Fibroblast of lung (primary cell): Measurements from ENCODE around the gene NR2C2. TPM values are rescaled to one million over a fixed set of nuclear protein-coding genes. Genes with fewer than 3 reads are reported as not detected.

ENCODE experiments used
- DNase-seq, 2 donors: peaks; one replicate each; pipeline versions ENCODE4 v3.0.0 to v3.0.0-alpha.2; 2010; ENCODE audit warnings: low read depth in 2 of 2
- H2AFZ ChIP-seq: 2 replicates; pipeline ENCODE4 v1.5.1; 2012; ENCODE audit warnings: low read length, control low read depth, inconsistent platforms
- H3K27ac ChIP-seq: 2 replicates; pipeline ENCODE4 v1.5.1; 2011; ENCODE audit warnings: low read length, control low read depth; ENCODE audit not compliant: insufficient read depth
- H3K27me3 ChIP-seq: 2 replicates; pipeline ENCODE4 v1.5.1; 2011; ENCODE audit warnings: mild to moderate bottlenecking, low read length; ENCODE audit not compliant: control insufficient read depth, insufficient read depth
- H3K36me3 ChIP-seq: 2 replicates; pipeline ENCODE4 v1.5.1; 2011; ENCODE audit warnings: low read length; ENCODE audit not compliant: control insufficient read depth, insufficient read depth
- H3K4me1 ChIP-seq: 2 replicates; pipeline ENCODE4 v1.5.1; 2011; ENCODE audit warnings: low read length; ENCODE audit not compliant: control insufficient read depth, insufficient read depth; ENCODE audit errors: extremely low read depth
- H3K4me2 ChIP-seq: 2 replicates; pipeline ENCODE4 v1.5.1; 2011; ENCODE audit warnings: low read length, control low read depth; ENCODE audit not compliant: insufficient read depth; ENCODE audit errors: extremely low read depth
- H3K4me3 ChIP-seq, 4 experiments: fragments of 200-600 bp in 1 of 4; sonication (generic) in 1 of 4; replicated peaks in 1 of 4; 2 replicates each; pipeline ENCODE4 v1.5.1; 2011 to 2016; ENCODE audit warnings: low read length in 4 of 4, low read depth in 3 of 4, mild to moderate bottlenecking in 3 of 4, control low read depth in 2 of 4, inconsistent platforms in 1 of 4, mixed read lengths in 1 of 4; ENCODE audit not compliant: insufficient read depth in 1 of 4; ENCODE audit errors: control extremely low read depth in 1 of 4
- H3K79me2 ChIP-seq: 2 replicates; pipeline ENCODE4 v1.5.1; 2012; ENCODE audit warnings: mild to moderate bottlenecking, low read length, inconsistent platforms; ENCODE audit not compliant: control insufficient read depth, insufficient read depth
- H3K9ac ChIP-seq: 2 replicates; pipeline ENCODE4 v1.5.1; 2011; ENCODE audit warnings: mild to moderate bottlenecking, low read length, control low read depth; ENCODE audit not compliant: insufficient read depth
- H3K9me3 ChIP-seq: 2 replicates; pipeline ENCODE4 v1.5.1; 2012; ENCODE audit warnings: low read depth, low read length; ENCODE audit not compliant: control insufficient read depth, insufficient read depth
- H4K20me1 ChIP-seq: 2 replicates; pipeline ENCODE4 v1.5.1; 2011; ENCODE audit warnings: low read length; ENCODE audit not compliant: control insufficient read depth, insufficient read depth; ENCODE audit errors: extremely low read depth
- CTCF ChIP-seq, 2 donors: IDR thresholded peaks in 1 of 2; conservative IDR thresholded peaks in 1 of 2; 1 replicate in 1 of 2; 2 replicates in 1 of 2; pipeline ENCODE4 v1.5.1; 2011 to 2012; ENCODE audit warnings: low read length in 2 of 2, control low read depth in 1 of 2, inconsistent platforms in 1 of 2, low read depth in 1 of 2, mild to moderate bottlenecking in 1 of 2
- EZH2 ChIP-seq: IDR thresholded peaks from 2 replicates; pipeline ENCODE4 v1.5.1; 2012; ENCODE audit warnings: low read length, control low read depth, mild to moderate bottlenecking; ENCODE audit errors: missing control alignments
- polyA plus RNA-seq, 2 donors: library from polyadenylated mRNA; depleted of rRNA in 1 of 2; stranded (reverse) in 1 of 2; unstranded in 1 of 2; fragments of >200 nt; gene quantifications; 2 replicates each; pipeline ENCODE4 v1.2.1, GENCODE V29; 2011 to 2012; ENCODE audit warnings: missing spikeins in 1 of 2
- total RNA-seq: library from RNA; depleted of rRNA; stranded (reverse); fragments of >200 nt; gene quantifications from 2 replicates; pipeline ENCODE4 v1.2.1, GENCODE V29; 2014

The NR2C2 gene
- total and polyA plus RNA-seq, 2 donors (not counting 1 experiment from before 2014, with no cell fraction given): 15.0 to 27.9 TPM

GRCh38 chr3:14976317-14976716 is 28.9 kb downstream of the NR2C2 start:
- H3K27ac ChIP-seq: no peak overlapping the region
- no peak for DNase-seq
- H3K4me2 ChIP-seq: no peak overlapping the region
- H3K9ac ChIP-seq: no peak overlapping the region
- no peaks in the 10 kb centered on the region for H4K20me1 ChIP-seq
- no peak overlapping the region for H2AFZ ChIP-seq
- no peak for TF ChIP-seq CTCF (conservative IDR thresholded peaks at IDR 0.05 in 1 of 2, IDR thresholded peaks at IDR 0.05 in 1 of 2; ENCODE audit: low read depth in 1 of 2, low read length in 2 of 2)
- TF ChIP-seq EZH2: no peak
- no peaks in the 10 kb centered on the region for H3K27me3 ChIP-seq
- no peaks in the 10 kb centered on the region for H3K36me3 ChIP-seq
- no peaks in the 10 kb centered on the region for H3K79me2 ChIP-seq
- no peaks in the 10 kb centered on the region for H3K4me1 ChIP-seq
- no peak overlapping the region for H3K4me3 ChIP-seq
- H3K9me3 ChIP-seq: no peaks in the 10 kb centered on the region

GRCh38 chr3:14980689-14981088 is 33.3 kb downstream of the NR2C2 start:
- Histone ChIP-seq H2AFZ (no peak overlapping the region), H3K4me1 (no peaks in the 10 kb centered on the region), H3K4me3 (no peak overlapping the region), H3K9ac (no peak overlapping the region), H3K79me2 (peaks cover under 1% of the 10 kb centered on the region), H3K4me2 (no peak overlapping the region), H3K27me3 (no peaks in the 10 kb centered on the region), H3K36me3 (no peaks in the 10 kb centered on the region), H3K9me3 (no peaks in the 10 kb centered on the region), H4K20me1 (no peaks in the 10 kb centered on the region), H3K27ac (no peak overlapping the region)
- no peak for DNase-seq
- TF ChIP-seq CTCF (conservative IDR thresholded peaks at IDR 0.05 in 1 of 2, IDR thresholded peaks at IDR 0.05 in 1 of 2; ENCODE audit: low read depth in 1 of 2, low read length in 2 of 2): no peak
- TF ChIP-seq EZH2: no peak

- Histone ChIP-seq H3K9ac (no peak overlapping the region), H3K79me2 (peaks cover 6% of the 10 kb centered on the region), H3K36me3 (no peaks in the 10 kb centered on the region), H3K27me3 (no peaks in the 10 kb centered on the region), H4K20me1 (no peaks in the 10 kb centered on the region), H3K9me3 (no peaks in the 10 kb centered on the region), H3K4me2 (no peak overlapping the region), H3K4me3 (no peak overlapping the region), H3K4me1 (no peaks in the 10 kb centered on the region), H3K27ac (no peak overlapping the region), H2AFZ (no peak overlapping the region)
- TF ChIP-seq CTCF (conservative IDR thresholded peaks at IDR 0.05 in 1 of 2, IDR thresholded peaks at IDR 0.05 in 1 of 2; ENCODE audit: low read depth in 1 of 2, low read length in 2 of 2) (no peak), EZH2 (no peak)
- no peak for DNase-seq
These were observed 37.3 kb downstream of the NR2C2 start for GRCh38 chr3:14984581-14985113.
